Anterior cingulate cortex (tissue), 58 donors: ENCODE measurements around the gene PRKN.

ENCODE experiments used
- DNase-seq, 58 donors: peaks; one replicate each; lab custom pipeline; 2025; lab: John Stamatoyannopoulos, UW

PRKN gene

GRCh38 chr6:161368514-161368913, 1359.1 kb downstream of the PRKN start:
- DNase-seq, result no peak

- peak in 10 of 58 donors; percentile 9 to 55 (median 16) for DNase-seq
Observed at GRCh38 chr6:161367472-161367871, 1360.1 kb downstream of the PRKN start.

- no peak for DNase-seq
Observed at GRCh38 chr6:161366301-161366923, 1361.2 kb downstream of the PRKN start.

- DNase-seq, result no peak
Observed at GRCh38 chr6:161365633-161366032, 1361.9 kb downstream of the PRKN start.

GRCh38 chr6:161363286-161363685, 1364.3 kb downstream of the PRKN start:
- DNase-seq, result no peak

GRCh38 chr6:161362266-161362665, 1365.3 kb downstream of the PRKN start:
- DNase-seq, result no peak

- DNase-seq, result no peak
Observed at GRCh38 chr6:161361529-161361928, 1366.0 kb downstream of the PRKN start.

GRCh38 chr6:161360520-161360919, 1367.0 kb downstream of the PRKN start:
- no peak for DNase-seq

- DNase-seq, result no peak
Observed at GRCh38 chr6:161359618-161359945, 1368.0 kb downstream of the PRKN start.

GRCh38 chr6:161356167-161356854, 1371.3 kb downstream of the PRKN start:
- DNase-seq, result no peak

- no peak for DNase-seq
Observed at GRCh38 chr6:161355696-161356095, 1371.9 kb downstream of the PRKN start.

GRCh38 chr6:161354956-161355355, 1372.6 kb downstream of the PRKN start:
- no peak for DNase-seq

- peak in 2 of 58 donors; percentile 7 to 36 for DNase-seq
Observed at GRCh38 chr6:161354276-161354840, 1373.2 kb downstream of the PRKN start.

- DNase-seq, result peak in 21 of 58 donors; percentile 10 to 65 (median 28)
Observed at GRCh38 chr6:161353208-161353613, 1374.4 kb downstream of the PRKN start.

- DNase-seq, result no peak
Observed at GRCh38 chr6:161351858-161352257, 1375.7 kb downstream of the PRKN start.

- DNase-seq, result no peak
Observed at GRCh38 chr6:161349886-161350285, 1377.7 kb downstream of the PRKN start.

GRCh38 chr6:161348628-161348994, 1379.0 kb downstream of the PRKN start:
- no peak for DNase-seq

GRCh38 chr6:161347988-161348627, 1379.5 kb downstream of the PRKN start:
- DNase-seq, result no peak

- DNase-seq, result no peak
Observed at GRCh38 chr6:161347125-161347524, 1380.4 kb downstream of the PRKN start.

- peak in 1 of 58 donors; percentile 29 for DNase-seq
Observed at GRCh38 chr6:161346717-161347116, 1380.8 kb downstream of the PRKN start.

- no peak for DNase-seq
Observed at GRCh38 chr6:161344626-161345025, 1382.9 kb downstream of the PRKN start.

GRCh38 chr6:161342039-161342438, 1385.5 kb downstream of the PRKN start:
- no peak for DNase-seq
